Neural progenitor cell (in vitro differentiated cells): ENCODE data around the gene CHRDL2. TPM values are rescaled to one million over a fixed set of nuclear protein-coding genes. Genes with fewer than 3 reads are reported as not detected.
"Not testable (repeated sequence)": the region's sequence is repeated elsewhere in the genome, so short reads cannot be mapped to it uniquely, and the experiment has no call there.

Experiments used
- DNase-seq: peaks from one replicate; pipeline ENCODE4 v3.0.0-alpha.2; 2016; ENCODE audit warnings: low spot score
- H2AFZ ChIP-seq: fragments of 200-600 bp; sonication (generic); replicated peaks from 2 replicates; pipeline ENCODE4 v1.6.1; 2016; ENCODE audit warnings: antibody characterized with exemption
- H3F3A ChIP-seq: fragments of 200-600 bp; sonication (generic); 2 replicates; pipeline ENCODE4 v1.6.1; 2016; ENCODE audit warnings: antibody characterized with exemption, low read depth
- H3K27ac ChIP-seq: fragments of 200-600 bp; sonication (generic); 2 replicates; pipeline ENCODE4 v1.5.1; 2016; ENCODE audit warnings: mild to moderate bottlenecking
- H3K27me3 ChIP-seq: fragments of 200-600 bp; sonication (generic); 2 replicates; pipeline ENCODE4 v1.6.1; 2016; ENCODE audit warnings: mild to moderate bottlenecking, moderate library complexity
- H3K36me3 ChIP-seq: fragments of 200-600 bp; sonication (generic); 2 replicates; pipeline ENCODE4 v1.5.1; 2016
- H3K4me1 ChIP-seq: fragments of 200-600 bp; sonication (generic); 2 replicates; pipeline ENCODE4 v1.6.1; 2016; ENCODE audit warnings: mixed run types
- H3K4me2 ChIP-seq: fragments of 200-600 bp; sonication (generic); 2 replicates; pipeline ENCODE4 v1.6.1; 2016
- H3K4me3 ChIP-seq: fragments of 200-600 bp; sonication (generic); 2 replicates; pipeline ENCODE4 v1.5.1; 2016
- H3K79me2 ChIP-seq: fragments of 200-600 bp; sonication (generic); 2 replicates; pipeline ENCODE4 v1.6.1; 2016; ENCODE audit warnings: low read depth
- H3K9ac ChIP-seq: fragments of 200-600 bp; sonication (generic); 2 replicates; pipeline ENCODE4 v1.6.1; 2016
- H3K9me3 ChIP-seq: fragments of 200-600 bp; sonication (generic); 2 replicates; pipeline ENCODE4 v1.5.1; 2016; ENCODE audit warnings: low read depth
- H4K20me1 ChIP-seq: fragments of 200-600 bp; sonication (generic); 2 replicates; pipeline ENCODE4 v1.6.1; 2016; ENCODE audit warnings: low read depth
- H3K27ac Mint-ChIP-seq: 3 replicates; pipeline ENCODE4 v1.8.0; 2021; ENCODE audit warnings: mixed read lengths
- H3K27me3 Mint-ChIP-seq: 2 replicates; pipeline ENCODE4 v1.8.0; 2022; ENCODE audit warnings: low read depth, mild to moderate bottlenecking, inconsistent platforms, moderate library complexity, mixed read lengths; ENCODE audit not compliant: insufficient read depth
- H3K36me3 Mint-ChIP-seq: 3 replicates; pipeline ENCODE4 v1.8.0; 2021; ENCODE audit warnings: mixed read lengths
- H3K4me1 Mint-ChIP-seq: 3 replicates; pipeline ENCODE4 v1.8.0; 2021; ENCODE audit warnings: mixed read lengths
- H3K4me3 Mint-ChIP-seq: 3 replicates; pipeline ENCODE4 v1.8.0; 2021; ENCODE audit warnings: mild to moderate bottlenecking, moderate library complexity, mixed read lengths
- H3K9me3 Mint-ChIP-seq: 3 replicates; pipeline ENCODE4 v1.8.0; 2020; ENCODE audit warnings: mixed read lengths
- CTCF ChIP-seq: fragments of 200-600 bp; sonication (generic); IDR thresholded peaks from 2 replicates; pipeline ENCODE4 v1.5.1; 2017; ENCODE audit warnings: antibody characterized with exemption, mild to moderate bottlenecking
- EZH2 ChIP-seq: fragments of 200-600 bp; sonication (generic); IDR thresholded peaks from 2 replicates; pipeline ENCODE4 v1.6.1; 2017; ENCODE audit warnings: antibody characterized with exemption, mild to moderate bottlenecking, moderate library complexity
- EZH2phosphoT487 ChIP-seq: fragments of 200-600 bp; sonication (generic); IDR thresholded peaks from 2 replicates; pipeline ENCODE4 v1.6.1; 2017; ENCODE audit warnings: antibody characterized with exemption
- total RNA-seq: library from RNA; depleted of rRNA; stranded (reverse); fragments of >200 nt; gene quantifications from 2 replicates; pipeline ENCODE4 v1.2.3, GENCODE V29; 2015; ENCODE audit warnings: low replicate concordance

The CHRDL2 gene
- total RNA-seq, 1 donor from 2014 or later: not detected

GRCh38 chr11:74751303-74751702, 20.1 kb upstream of the CHRDL2 start:
- H3K27me3 ChIP-seq: no peaks in the 10 kb centered on the region
- Mint-ChIP-seq H3K27ac (no peak overlapping the region), H3K36me3 (peaks cover 21% of the 10 kb centered on the region), H3K4me1 (peaks cover 22% of the 10 kb centered on the region), H3K27me3 (peaks cover 3% of the 10 kb centered on the region), H3K4me3 (peak overlapping the region; percentile 73), H3K9me3 (peaks cover 7% of the 10 kb centered on the region)
- no peak overlapping the region for H3K9ac ChIP-seq
- no peak overlapping the region for H3K27ac ChIP-seq
- H3K4me3 ChIP-seq: no peak overlapping the region
- H2AFZ ChIP-seq: no peak overlapping the region
- no peak for DNase-seq
- H3K36me3 ChIP-seq: no peaks in the 10 kb centered on the region
- H4K20me1 ChIP-seq: peaks cover 19% of the 10 kb centered on the region
- no peak for TF ChIP-seq EZH2
- TF ChIP-seq EZH2phosphoT487: no peak
- TF ChIP-seq CTCF: no peak
- H3K9me3 ChIP-seq: no peaks in the 10 kb centered on the region
- H3K79me2 ChIP-seq: peaks cover 70% of the 10 kb centered on the region
- no peak overlapping the region for H3K4me2 ChIP-seq
- peaks cover 4% of the 10 kb centered on the region for H3F3A ChIP-seq
- H3K4me1 ChIP-seq: peaks cover 11% of the 10 kb centered on the region

- H4K20me1 ChIP-seq: peaks cover 19% of the 10 kb centered on the region
- not testable (repeated sequence) for H3K27ac Mint-ChIP-seq, H3K9me3 ChIP-seq, H3K27me3 ChIP-seq, H3K4me2 ChIP-seq, H3K4me3 ChIP-seq, H2AFZ ChIP-seq, H3K27me3 Mint-ChIP-seq, H3F3A ChIP-seq, H3K9me3 Mint-ChIP-seq, H3K9ac ChIP-seq, H3K36me3 ChIP-seq, DNase-seq, H3K27ac ChIP-seq
- Mint-ChIP-seq H3K36me3 (peaks cover 20% of the 10 kb centered on the region), H3K4me3 (peak overlapping the region; percentile 73), H3K4me1 (peaks cover 22% of the 10 kb centered on the region)
- peaks cover 63% of the 10 kb centered on the region for H3K79me2 ChIP-seq
- H3K4me1 ChIP-seq: peaks cover 11% of the 10 kb centered on the region
Measured at GRCh38 chr11:74750598-74750997, 19.4 kb upstream of the CHRDL2 start.

GRCh38 chr11:74749965-74750296, 18.7 kb upstream of the CHRDL2 start:
- H3K27ac ChIP-seq: no peak overlapping the region
- Mint-ChIP-seq H3K4me3 (peak overlapping the region; percentile 97), H3K36me3 (peaks cover 20% of the 10 kb centered on the region), H3K4me1 (peaks cover 22% of the 10 kb centered on the region), H3K27me3 (peaks cover 5% of the 10 kb centered on the region), H3K27ac (no peak overlapping the region), H3K9me3 (no peaks in the 10 kb centered on the region)
- H3K4me2 ChIP-seq: peak overlapping the region; percentile 100
- H3K9me3 ChIP-seq: no peaks in the 10 kb centered on the region
- H4K20me1 ChIP-seq: peaks cover 19% of the 10 kb centered on the region
- H3K36me3 ChIP-seq: no peaks in the 10 kb centered on the region
- no peak overlapping the region for H3K9ac ChIP-seq
- DNase-seq: no peak
- H3K27me3 ChIP-seq: no peaks in the 10 kb centered on the region
- peaks cover 11% of the 10 kb centered on the region for H3K4me1 ChIP-seq
- peak overlapping the region; percentile 74 for H3K4me3 ChIP-seq
- no peak for TF ChIP-seq CTCF
- H2AFZ ChIP-seq: no peak overlapping the region
- H3K79me2 ChIP-seq: peaks cover 56% of the 10 kb centered on the region
- peaks cover 4% of the 10 kb centered on the region for H3F3A ChIP-seq

- Histone ChIP-seq H3K4me2 (peak overlapping the region; percentile 100), H3K9ac (peak overlapping the region; percentile 77), H3K79me2 (peaks cover 52% of the 10 kb centered on the region), H3K36me3 (no peaks in the 10 kb centered on the region), H3F3A (peaks cover 4% of the 10 kb centered on the region), H4K20me1 (peaks cover 19% of the 10 kb centered on the region), H2AFZ (peak overlapping the region; percentile 98), H3K9me3 (no peaks in the 10 kb centered on the region), H3K4me3 (peak overlapping the region; percentile 74), H3K27me3 (no peaks in the 10 kb centered on the region), H3K27ac (peak overlapping the region; percentile 67), H3K4me1 (peaks cover 11% of the 10 kb centered on the region)
- peak; percentile 74 for DNase-seq
- Mint-ChIP-seq H3K27ac (peak overlapping the region; percentile 85), H3K9me3 (no peaks in the 10 kb centered on the region), H3K27me3 (peaks cover 9% of the 10 kb centered on the region), H3K4me3 (peak overlapping the region; percentile 97), H3K36me3 (peaks cover 18% of the 10 kb centered on the region), H3K4me1 (peaks cover 22% of the 10 kb centered on the region)
- no peak for TF ChIP-seq CTCF
- TF ChIP-seq EZH2: no peak
- no peak for TF ChIP-seq EZH2phosphoT487
Measured at GRCh38 chr11:74749127-74749964, 18.1 kb upstream of the CHRDL2 start.
